Measurements from ENCODE around the gene MYBPC3. TPM values are rescaled to one million over a fixed set of nuclear protein-coding genes. Genes with fewer than 3 reads are reported as not detected.
A peak's percentile ranks its signal among the peaks of the same experiment; 100 is the strongest.

MYBPC3 gene
- total and polyA plus RNA-seq, 4 donors = 0.89 to 3.4 (median 1.0) TPM

DNA sequence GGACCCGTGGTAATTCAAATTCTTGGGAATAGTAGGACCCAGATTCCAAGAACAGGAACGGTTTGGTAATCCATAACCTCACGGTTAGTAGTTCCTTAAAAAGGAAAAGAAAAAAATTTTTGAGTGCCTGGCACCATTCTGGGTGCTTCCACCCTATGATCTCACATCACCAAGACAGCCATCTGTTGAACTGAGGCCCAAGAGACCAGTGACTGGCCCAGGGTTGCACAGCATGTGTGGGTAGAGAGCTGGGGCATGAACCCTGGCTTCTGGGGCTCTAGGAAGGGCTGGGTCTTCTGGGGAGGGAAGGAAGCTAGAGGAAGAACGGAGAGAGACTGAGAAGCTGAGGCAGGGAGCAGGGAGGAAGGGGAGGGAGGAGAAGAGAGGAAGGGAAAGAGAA is 30.6 kb upstream of the MYBPC3 start:
- no peaks in the 10 kb centered on the region for H3K9me3 ChIP-seq (ENCODE audit: control insufficient read depth in 4 of 4, insufficient read depth in 3 of 4, low read length in 3 of 4)

DNA sequence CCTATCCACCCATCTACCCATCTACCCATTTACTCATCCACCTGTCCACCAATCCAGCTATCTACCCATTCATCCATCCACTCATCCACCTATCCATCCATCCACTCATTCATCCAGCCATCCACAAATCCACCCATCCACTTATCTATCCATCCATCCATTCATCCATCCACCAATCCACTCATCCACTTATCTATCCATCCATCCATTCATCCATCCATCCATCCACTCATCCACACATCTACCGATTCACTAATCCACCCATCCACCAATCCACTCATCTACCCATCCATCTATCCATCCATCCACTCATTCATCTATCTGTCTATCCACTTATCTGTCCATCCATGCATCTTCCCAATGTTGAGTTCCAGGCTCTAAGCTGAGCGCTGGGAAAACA is 27.6 kb upstream of the MYBPC3 start:
- no peaks in the 10 kb centered on the region for H3K36me3 ChIP-seq (ENCODE audit: control insufficient read depth in 4 of 4, insufficient read depth in 4 of 4, low read length in 4 of 4)
- 96 to 97% methylated on average over 2 of the region's 2 CpGs for WGBS, 2 donors
- TF ChIP-seq, protein P1, sequence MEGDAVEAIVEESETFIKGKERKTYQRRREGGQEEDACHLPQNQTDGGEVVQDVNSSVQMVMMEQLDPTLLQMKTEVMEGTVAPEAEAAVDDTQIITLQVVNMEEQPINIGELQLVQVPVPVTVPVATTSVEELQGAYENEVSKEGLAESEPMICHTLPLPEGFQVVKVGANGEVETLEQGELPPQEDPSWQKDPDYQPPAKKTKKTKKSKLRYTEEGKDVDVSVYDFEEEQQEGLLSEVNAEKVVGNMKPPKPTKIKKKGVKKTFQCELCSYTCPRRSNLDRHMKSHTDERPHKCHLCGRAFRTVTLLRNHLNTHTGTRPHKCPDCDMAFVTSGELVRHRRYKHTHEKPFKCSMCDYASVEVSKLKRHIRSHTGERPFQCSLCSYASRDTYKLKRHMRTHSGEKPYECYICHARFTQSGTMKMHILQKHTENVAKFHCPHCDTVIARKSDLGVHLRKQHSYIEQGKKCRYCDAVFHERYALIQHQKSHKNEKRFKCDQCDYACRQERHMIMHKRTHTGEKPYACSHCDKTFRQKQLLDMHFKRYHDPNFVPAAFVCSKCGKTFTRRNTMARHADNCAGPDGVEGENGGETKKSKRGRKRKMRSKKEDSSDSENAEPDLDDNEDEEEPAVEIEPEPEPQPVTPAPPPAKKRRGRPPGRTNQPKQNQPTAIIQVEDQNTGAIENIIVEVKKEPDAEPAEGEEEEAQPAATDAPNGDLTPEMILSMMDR (IDR thresholded peaks at IDR 0.05; ENCODE audit: control extremely low read depth, extremely low read depth) = no peak
- no peaks in the 10 kb centered on the region for H3K27me3 ChIP-seq (ENCODE audit: control insufficient read depth in 3 of 3, insufficient read depth in 3 of 3, low read length in 2 of 3)
- no peak overlapping the region for H3K4me3 ChIP-seq
- no peak overlapping the region for H3K27ac ChIP-seq (ENCODE audit: low read depth in 1 of 2, low read length in 1 of 2)
- H3K9ac ChIP-seq (ENCODE audit: insufficient read depth in 1 of 2, low read length in 2 of 2) = no peak overlapping the region
- peaks cover 0 to 2% (median 0%) of the 10 kb centered on the region in 5 donors for H3K4me1 ChIP-seq (ENCODE audit: control insufficient read depth in 5 of 5, insufficient read depth in 5 of 5, low read length in 5 of 5)
- H3K9me3 ChIP-seq (ENCODE audit: control insufficient read depth in 4 of 4, insufficient read depth in 3 of 4, low read length in 3 of 4) = no peaks in the 10 kb centered on the region
- DNase-seq (no peak), ATAC-seq (ENCODE audit: insufficient read depth, low FRiP score) (no peak)

More for the DNA sequence above, 30.6 kb upstream of the MYBPC3 start:
- ATAC-seq (ENCODE audit: insufficient read depth, low FRiP score) (peak; percentile 35), DNase-seq (no peak)
- no peak overlapping the region for H3K9ac ChIP-seq (ENCODE audit: insufficient read depth in 1 of 2, low read length in 2 of 2)
- 44 to 49% methylated on average over 4 of the region's 4 CpGs for WGBS, 2 donors
- no peak overlapping the region for H3K4me3 ChIP-seq
- no peaks in the 10 kb centered on the region for H3K36me3 ChIP-seq (ENCODE audit: control insufficient read depth in 4 of 4, insufficient read depth in 4 of 4, low read length in 4 of 4)
- H3K4me1 ChIP-seq (ENCODE audit: control insufficient read depth in 5 of 5, insufficient read depth in 5 of 5, low read length in 5 of 5) = no peaks in the 10 kb centered on the region
- no peaks in the 10 kb centered on the region for H3K27me3 ChIP-seq (ENCODE audit: control insufficient read depth in 3 of 3, insufficient read depth in 3 of 3, low read length in 2 of 3)
- H3K27ac ChIP-seq (ENCODE audit: low read depth in 1 of 2, low read length in 1 of 2) = no peak overlapping the region
- TF ChIP-seq, protein P1 (IDR thresholded peaks at IDR 0.05; ENCODE audit: control extremely low read depth, extremely low read depth) = no peak

DNA sequence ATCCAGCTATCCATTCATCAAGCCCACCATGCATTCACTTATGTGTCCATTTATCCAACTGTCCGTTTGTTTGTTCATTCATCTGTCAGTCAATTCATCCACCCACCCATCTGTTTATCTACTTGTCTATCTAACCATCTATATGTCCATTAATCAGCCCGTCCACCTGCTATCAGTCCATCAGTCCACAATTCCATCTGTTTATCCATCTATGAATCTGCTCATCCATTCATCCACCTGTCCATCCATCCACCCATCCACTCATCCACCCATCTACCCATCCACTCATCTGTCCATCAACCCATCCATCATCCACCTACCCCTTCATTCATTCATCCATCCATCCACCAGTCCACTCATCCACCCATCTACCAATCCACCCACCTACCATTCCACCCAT is 26.8 kb upstream of the MYBPC3 start:
- TF ChIP-seq, protein P1 (IDR thresholded peaks at IDR 0.05; ENCODE audit: control extremely low read depth, extremely low read depth) = no peak
- WGBS, 2 donors = 89 to 95% methylated on average over 2 of the region's 2 CpGs
- no peak for DNase-seq
- Histone ChIP-seq H3K36me3 (ENCODE audit: control insufficient read depth in 4 of 4, insufficient read depth in 4 of 4, low read length in 4 of 4) (no peaks in the 10 kb centered on the region), H3K27ac (ENCODE audit: low read depth in 1 of 2, low read length in 1 of 2) (no peak overlapping the region), H3K27me3 (ENCODE audit: control insufficient read depth in 3 of 3, insufficient read depth in 3 of 3, low read length in 2 of 3) (no peaks in the 10 kb centered on the region), H3K4me3 (no peak overlapping the region), H3K9me3 (ENCODE audit: control insufficient read depth in 4 of 4, insufficient read depth in 3 of 4, low read length in 3 of 4) (no peaks in the 10 kb centered on the region), H3K9ac (ENCODE audit: insufficient read depth in 1 of 2, low read length in 2 of 2) (no peak overlapping the region), H3K4me1 (ENCODE audit: control insufficient read depth in 5 of 5, insufficient read depth in 5 of 5, low read length in 5 of 5) (peaks cover 0 to 2% (median 0%) of the 10 kb centered on the region in 5 donors)
- no peak for ATAC-seq (ENCODE audit: insufficient read depth, low FRiP score)

DNA sequence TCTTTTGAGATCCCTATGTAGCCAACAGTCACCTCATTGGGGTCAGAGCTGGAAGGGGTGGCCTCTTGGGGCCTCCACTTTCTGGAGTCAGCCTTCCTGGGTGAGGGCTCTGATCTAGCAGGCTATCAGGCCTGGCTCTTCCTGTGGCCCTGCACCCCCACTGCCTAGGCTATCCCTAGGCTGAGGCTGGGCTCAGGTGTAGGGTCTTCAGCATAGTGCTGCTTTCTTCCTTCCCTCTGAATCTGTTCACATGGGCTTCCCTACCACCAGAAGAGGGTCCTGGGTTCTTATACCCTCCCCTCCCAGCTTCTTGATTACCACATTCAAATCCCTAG is 26.3 kb upstream of the MYBPC3 start:
- no peak overlapping the region for H3K4me3 ChIP-seq
- TF ChIP-seq, protein P1 (IDR thresholded peaks at IDR 0.05; ENCODE audit: control extremely low read depth, extremely low read depth) = no peak
- no peak for DNase-seq
- ATAC-seq (ENCODE audit: insufficient read depth, low FRiP score) = no peak
- H3K36me3 ChIP-seq (ENCODE audit: control insufficient read depth in 4 of 4, insufficient read depth in 4 of 4, low read length in 4 of 4) = no peaks in the 10 kb centered on the region
- peaks cover 0 to 2% (median 0%) of the 10 kb centered on the region in 5 donors for H3K4me1 ChIP-seq (ENCODE audit: control insufficient read depth in 5 of 5, insufficient read depth in 5 of 5, low read length in 5 of 5)
- no peaks in the 10 kb centered on the region for H3K9me3 ChIP-seq (ENCODE audit: control insufficient read depth in 4 of 4, insufficient read depth in 3 of 4, low read length in 3 of 4)
- no peak overlapping the region for H3K9ac ChIP-seq (ENCODE audit: insufficient read depth in 1 of 2, low read length in 2 of 2)
- H3K27me3 ChIP-seq (ENCODE audit: control insufficient read depth in 3 of 3, insufficient read depth in 3 of 3, low read length in 2 of 3) = no peaks in the 10 kb centered on the region
- peak overlapping the region in 1 of 2 donors; percentile 87 for H3K27ac ChIP-seq (ENCODE audit: low read depth in 1 of 2, low read length in 1 of 2)
